Activated CD4-positive, alpha-beta T cell treated with anti-CD3 and anti-CD28 coated beads, Interleukin-2, amount 10 ng/mL, durations not matched to agents 7 days and 5 days (primary cell): ENCODE results near the gene NCAPD2. TPM values are rescaled to one million over a fixed set of nuclear protein-coding genes. Genes with fewer than 3 reads are reported as not detected.

Experiments used
- CTCF ChIA-PET: fragments of 350-600 bp; sonication (Branson Sonifier 250); formaldehyde crosslinking; loops from one replicate; lab custom pipeline; 2021; ENCODE audit warnings: antibody characterized with exemption; lab: Charles Lee
- POLR2A ChIA-PET: fragments of 350-600 bp; sonication (Branson Sonifier 250); formaldehyde crosslinking; loops from one replicate; lab custom pipeline; 2021; ENCODE audit warnings: antibody characterized with exemption; lab: Charles Lee
- DNase-seq: peaks from one replicate; pipeline ENCODE4 v3.0.0-alpha.2; 2020
- H3K27ac Mint-ChIP-seq: one replicate; pipeline ENCODE4 v1.8.0; 2021; ENCODE audit warnings: mild to moderate bottlenecking, moderate library complexity, mixed read lengths
- H3K27me3 Mint-ChIP-seq: one replicate; pipeline ENCODE4 v1.8.0; 2021; ENCODE audit warnings: mixed read lengths
- H3K36me3 Mint-ChIP-seq: one replicate; pipeline ENCODE4 v1.8.0; 2021; ENCODE audit warnings: low read depth, mixed read lengths
- H3K4me1 Mint-ChIP-seq: one replicate; pipeline ENCODE4 v1.8.0; 2021; ENCODE audit warnings: mixed read lengths
- H3K4me3 Mint-ChIP-seq: one replicate; pipeline ENCODE4 v1.8.0; 2021; ENCODE audit warnings: mild to moderate bottlenecking, moderate library complexity, mixed read lengths
- H3K9me3 Mint-ChIP-seq: one replicate; pipeline ENCODE4 v1.8.0; 2021; ENCODE audit warnings: mixed read lengths
- total RNA-seq, 2 experiments: library from RNA; stranded (reverse); gene quantifications; one replicate each; pipeline ENCODE4 v1.2.3, GENCODE V29; 2021

NCAPD2 gene
- total RNA-seq, 2 experiments from 2014 or later = 191 to 202 TPM

DNA sequence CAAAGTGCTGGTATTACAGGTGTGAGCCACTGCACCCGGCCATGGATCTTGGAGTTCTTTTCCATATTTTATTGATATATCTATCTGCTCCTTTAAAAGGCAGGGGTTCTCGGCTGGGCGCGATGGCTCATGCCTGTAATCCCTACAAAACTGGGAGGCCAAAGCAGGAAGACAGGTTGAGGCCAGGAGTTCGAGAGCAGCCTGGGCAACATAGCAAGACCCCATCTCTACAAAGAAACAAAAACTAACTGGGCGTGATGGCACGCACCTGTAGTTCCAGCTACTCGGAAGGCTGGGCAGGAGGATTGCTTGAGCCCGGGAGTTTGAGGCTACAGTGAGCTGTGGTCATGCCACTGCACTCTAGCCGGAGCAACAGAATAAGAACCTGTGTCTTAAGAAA lies 28.3 kb downstream of the NCAPD2 start:
- no peak for DNase-seq
- Mint-ChIP-seq H3K36me3 (peaks cover 75% of the 10 kb centered on the region), H3K27ac (no peak overlapping the region), H3K27me3 (no peaks in the 10 kb centered on the region), H3K9me3 (no peaks in the 10 kb centered on the region), H3K4me3 (no peak overlapping the region), H3K4me1 (peaks cover 2% of the 10 kb centered on the region)
- ChIA-PET POLR2A (no interaction called here), CTCF (interaction anchor here (0.6 to 1.4 kb wide), 2 partner anchors 17 to 19 kb away, joined by 3 read pairs; no protein-coding TSS in a partner anchor)

DNA sequence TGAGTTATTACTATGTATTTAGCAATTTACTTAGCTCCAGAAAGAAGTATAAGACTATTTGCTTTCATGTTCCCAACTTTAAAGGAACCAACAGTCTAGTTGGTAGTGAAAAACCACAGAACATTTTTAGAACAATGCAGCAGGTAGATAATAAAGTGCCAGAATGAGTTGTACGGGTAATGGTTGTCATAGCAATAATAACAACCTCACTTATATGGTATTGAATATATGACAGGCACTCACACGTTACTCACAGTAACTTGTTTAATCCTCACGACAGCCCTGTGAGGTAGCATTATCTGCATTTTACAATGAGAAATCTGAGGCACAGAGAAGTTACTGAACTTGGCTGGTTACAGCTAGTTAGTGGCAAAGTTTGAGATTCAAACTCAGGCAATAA lies 29.8 kb downstream of the NCAPD2 start:
- Mint-ChIP-seq H3K27me3 (no peaks in the 10 kb centered on the region), H3K9me3 (no peaks in the 10 kb centered on the region), H3K4me1 (peaks cover 2% of the 10 kb centered on the region), H3K36me3 (peaks cover 81% of the 10 kb centered on the region), H3K27ac (no peak overlapping the region), H3K4me3 (no peak overlapping the region)
- ChIA-PET CTCF (interaction anchor here (0.6 to 1.4 kb wide), 3 partner anchors 15 to 145 kb away, joined by 3 read pairs; no protein-coding TSS in a partner anchor), POLR2A (no interaction called here)
- DNase-seq = no peak

- ChIA-PET CTCF (interaction anchor here (0.7 kb wide), 1 partner anchor 74 kb away, joined by 3 read pairs; no protein-coding TSS in a partner anchor), POLR2A (no interaction called here)
- peaks cover 2% of the 10 kb centered on the region for H3K4me1 Mint-ChIP-seq
- H3K9me3 Mint-ChIP-seq = no peaks in the 10 kb centered on the region
- DNase-seq = no peak
- H3K27me3 Mint-ChIP-seq = no peaks in the 10 kb centered on the region
- peaks cover 85% of the 10 kb centered on the region for H3K36me3 Mint-ChIP-seq
- H3K27ac Mint-ChIP-seq = no peak overlapping the region
- H3K4me3 Mint-ChIP-seq = no peak overlapping the region
Measured at GRCh38 chr12:6524648-6525047, 30.7 kb downstream of the NCAPD2 start.

DNA sequence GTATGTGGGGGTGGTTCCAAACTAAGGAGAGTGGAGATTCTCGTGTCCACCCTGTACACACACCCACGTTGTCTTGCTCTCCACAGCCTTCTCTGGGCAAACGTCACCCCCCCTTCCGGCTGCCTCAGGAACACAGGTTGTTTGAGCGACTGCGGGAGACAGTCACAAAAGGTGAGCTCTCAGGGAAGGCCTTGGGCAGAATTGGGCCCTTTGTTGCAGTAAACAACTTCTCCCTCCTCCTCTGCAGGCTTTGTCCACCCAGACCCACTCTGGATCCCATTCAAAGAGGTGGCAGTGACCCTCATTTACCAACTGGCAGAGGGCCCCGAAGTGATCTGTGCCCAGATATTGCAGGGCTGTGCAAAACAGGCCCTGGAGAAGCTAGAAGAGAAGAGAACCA lies 32.3 kb downstream of the NCAPD2 start:
- ChIA-PET POLR2A (interaction anchor here (0.5 to 1.0 kb wide), 2 partner anchors 8 to 22 kb away, joined by 3 to 4 read pairs; partner anchors contain the start of gene GAPDH), CTCF (interaction anchor here (1.1 to 2.0 kb wide), 2 partner anchors 12 to 28 kb away, joined by 3 to 5 read pairs; no protein-coding TSS in a partner anchor)
- Mint-ChIP-seq H3K27ac (peak overlapping the region; percentile 11), H3K4me1 (peaks cover 2% of the 10 kb centered on the region), H3K27me3 (no peaks in the 10 kb centered on the region), H3K9me3 (no peaks in the 10 kb centered on the region), H3K4me3 (no peak overlapping the region), H3K36me3 (peaks cover 90% of the 10 kb centered on the region)
- DNase-seq = no peak

- no peak for DNase-seq
- ChIA-PET CTCF (interaction anchor here (0.8 to 2.0 kb wide), 2 partner anchors 11 to 12 kb away, joined by 3 to 5 read pairs; no protein-coding TSS in a partner anchor), POLR2A (no interaction called here)
- peaks cover 86% of the 10 kb centered on the region for H3K36me3 Mint-ChIP-seq
- no peak overlapping the region for H3K4me3 Mint-ChIP-seq
- peak overlapping the region; percentile 11 for H3K27ac Mint-ChIP-seq
- H3K4me1 Mint-ChIP-seq = peaks cover 5% of the 10 kb centered on the region
- no peaks in the 10 kb centered on the region for H3K27me3 Mint-ChIP-seq
- H3K9me3 Mint-ChIP-seq = no peaks in the 10 kb centered on the region
Measured at GRCh38 chr12:6526766-6527525, 33.0 kb downstream of the NCAPD2 start.

DNA sequence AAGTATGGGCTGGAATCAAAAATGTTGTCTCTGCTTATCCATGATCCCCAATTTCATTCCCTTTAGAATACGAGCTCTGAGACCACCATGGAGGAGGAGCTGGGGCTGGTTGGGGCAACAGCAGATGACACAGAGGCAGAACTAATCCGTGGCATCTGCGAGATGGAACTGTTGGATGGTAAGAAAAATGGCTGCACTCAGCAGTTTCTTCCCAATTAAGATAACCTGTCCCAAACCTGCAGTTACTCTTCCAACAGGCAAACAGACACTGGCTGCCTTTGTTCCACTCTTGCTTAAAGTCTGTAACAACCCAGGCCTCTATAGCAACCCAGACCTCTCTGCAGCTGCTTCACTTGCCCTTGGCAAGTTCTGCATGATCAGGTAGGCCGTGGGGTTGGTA lies 33.8 kb downstream of the NCAPD2 start:
- H3K36me3 Mint-ChIP-seq = peaks cover 87% of the 10 kb centered on the region
- H3K4me3 Mint-ChIP-seq = no peak overlapping the region
- no peaks in the 10 kb centered on the region for H3K27me3 Mint-ChIP-seq
- CTCF ChIA-PET = interaction anchor here (0.8 to 2.4 kb wide), 5 partner anchors 10 to 104 kb away, joined by 3 to 6 read pairs (median 3); no protein-coding TSS in a partner anchor
- no peaks in the 10 kb centered on the region for H3K9me3 Mint-ChIP-seq
- no peak overlapping the region for H3K27ac Mint-ChIP-seq
- peaks cover 13% of the 10 kb centered on the region for H3K4me1 Mint-ChIP-seq
- POLR2A ChIA-PET = no interaction called here
- DNase-seq = no peak

GRCh38 chr12:6528539-6529235 lies 34.8 kb downstream of the NCAPD2 start:
- peaks cover 77% of the 10 kb centered on the region for H3K36me3 Mint-ChIP-seq
- H3K27me3 Mint-ChIP-seq = no peaks in the 10 kb centered on the region
- CTCF ChIA-PET = interaction anchor here (0.6 to 2.4 kb wide), 5 partner anchors 18 to 1478 kb away, joined by 3 to 6 read pairs (median 3); no protein-coding TSS in a partner anchor
- POLR2A ChIA-PET = no interaction called here
- no peak for DNase-seq
- H3K4me1 Mint-ChIP-seq = peaks cover 21% of the 10 kb centered on the region
- no peak overlapping the region for H3K4me3 Mint-ChIP-seq
- H3K27ac Mint-ChIP-seq = no peak overlapping the region
- H3K9me3 Mint-ChIP-seq = no peaks in the 10 kb centered on the region

GRCh38 chr12:6529291-6529737 lies 35.4 kb downstream of the NCAPD2 start:
- no peaks in the 10 kb centered on the region for H3K9me3 Mint-ChIP-seq
- no peak overlapping the region for H3K4me3 Mint-ChIP-seq
- ChIA-PET POLR2A (no interaction called here), CTCF (interaction anchor here (1.0 to 2.4 kb wide), 3 partner anchors 18 to 340 kb away, joined by 3 to 6 read pairs (median 3); no protein-coding TSS in a partner anchor)
- no peak overlapping the region for H3K27ac Mint-ChIP-seq
- peaks cover 23% of the 10 kb centered on the region for H3K4me1 Mint-ChIP-seq
- no peaks in the 10 kb centered on the region for H3K27me3 Mint-ChIP-seq
- no peak for DNase-seq
- peaks cover 74% of the 10 kb centered on the region for H3K36me3 Mint-ChIP-seq

- H3K27me3 Mint-ChIP-seq = no peaks in the 10 kb centered on the region
- ChIA-PET CTCF (interaction anchor here (1.0 to 2.1 kb wide), 4 partner anchors 22 to 34 kb away, joined by 3 to 7 read pairs (median 4); no protein-coding TSS in a partner anchor), POLR2A (no interaction called here)
- H3K36me3 Mint-ChIP-seq = peaks cover 74% of the 10 kb centered on the region
- no peak overlapping the region for H3K4me3 Mint-ChIP-seq
- DNase-seq = no peak
- H3K9me3 Mint-ChIP-seq = no peaks in the 10 kb centered on the region
- peak overlapping the region; percentile 26 for H3K27ac Mint-ChIP-seq
- peaks cover 23% of the 10 kb centered on the region for H3K4me1 Mint-ChIP-seq
Measured at GRCh38 chr12:6530576-6531260, 36.8 kb downstream of the NCAPD2 start.

GRCh38 chr12:6532051-6532926 lies 38.4 kb downstream of the NCAPD2 start:
- ChIA-PET POLR2A (interaction anchor here (0.6 to 1.6 kb wide), 4 partner anchors 21 to 157 kb away, joined by 3 to 6 read pairs (median 3); partner anchors contain the start of genes VAMP1 and ZNF384), CTCF (interaction anchor here (0.9 to 2.1 kb wide), 7 partner anchors 15 to 109 kb away, joined by 3 to 7 read pairs (median 5); no protein-coding TSS in a partner anchor)
- Mint-ChIP-seq H3K4me3 (peak overlapping the region; percentile 90), H3K36me3 (peaks cover 76% of the 10 kb centered on the region), H3K9me3 (no peaks in the 10 kb centered on the region), H3K27ac (peak overlapping the region; percentile 98), H3K4me1 (peaks cover 36% of the 10 kb centered on the region), H3K27me3 (no peaks in the 10 kb centered on the region)
- DNase-seq = peak; percentile 89

- Mint-ChIP-seq H3K9me3 (no peaks in the 10 kb centered on the region), H3K4me3 (peak overlapping the region; percentile 90), H3K27ac (peak overlapping the region; percentile 98), H3K36me3 (peaks cover 76% of the 10 kb centered on the region), H3K27me3 (no peaks in the 10 kb centered on the region), H3K4me1 (peaks cover 44% of the 10 kb centered on the region)
- CTCF ChIA-PET = interaction anchor here (0.6 to 1.9 kb wide), 7 partner anchors 16 to 109 kb away, joined by 3 to 7 read pairs (median 5); no protein-coding TSS in a partner anchor
- DNase-seq = peak; percentile 39
- POLR2A ChIA-PET = interaction anchor here (0.6 to 1.6 kb wide), 4 partner anchors 22 to 156 kb away, joined by 3 to 6 read pairs (median 3); partner anchors contain the start of genes VAMP1 and ZNF384
Measured at GRCh38 chr12:6532927-6533652, 39.2 kb downstream of the NCAPD2 start.
